H1 (cell line): ENCODE results near the gene ZFAND3. TPM values are rescaled to one million over a fixed set of nuclear protein-coding genes. Genes with fewer than 3 reads are reported as not detected.

Experiments
- FOSL1 ChIP-seq: IDR thresholded peaks from 2 replicates; pipeline ENCODE4 v1.6.1; 2011; ENCODE audit warnings: mild to moderate bottlenecking, low read depth, low read length, moderate library complexity; ENCODE audit not compliant: insufficient read depth
- TAF1 ChIP-seq: IDR thresholded peaks from 2 replicates; pipeline ENCODE4 v1.6.1; 2011; ENCODE audit warnings: mild to moderate bottlenecking, low read depth, low read length
- USF2 ChIP-seq: IDR thresholded peaks from 2 replicates; pipeline ENCODE4 v1.6.1; 2011; ENCODE audit warnings: low read length, improper control_type of control experiment
- YY1 ChIP-seq: IDR thresholded peaks from 2 replicates; pipeline ENCODE4 v1.6.1; 2011; ENCODE audit warnings: low read depth, mild to moderate bottlenecking, low read length
- polyA plus RNA-seq, 7 experiments: library from polyadenylated mRNA; depleted of rRNA in 3 of 7; stranded (reverse) in 5 of 7; unstranded in 2 of 7; fragments of >200 nt in 5 of 7; fragments of 200-250 nt in 2 of 7; gene quantifications; 1 replicate in 5 of 7; 2 replicates in 1 of 7; 4 replicates in 1 of 7; pipeline versions ENCODE4 v1.2.1 to v1.2.3, GENCODE V29; 2011 to 2013; ENCODE audit warnings: missing spikeins in 2 of 7, mixed read lengths in 2 of 7
- total RNA-seq: library from RNA; stranded (reverse); fragmentation: NEBNext Ultra II Directional; extraction: Animal tissue kit (Norgen Biotek cat#: 25700); gene quantifications from 2 replicates; pipeline ENCODE4 v1.2.1, GENCODE V29; 2021
- TF ChIP-seq, protein P1 (sequence below): IDR thresholded peaks from 2 replicates; pipeline ENCODE4 v1.6.1; 2011; ENCODE audit warnings: low read depth, mild to moderate bottlenecking, low read length; ENCODE audit not compliant: insufficient read depth

The ZFAND3 gene
- total and polyA plus RNA-seq, 2 of the 8 experiments (the other 6 are each of a cell fraction or from before 2014, with no cell fraction given) = 13.0 to 51.3 TPM

DNA sequence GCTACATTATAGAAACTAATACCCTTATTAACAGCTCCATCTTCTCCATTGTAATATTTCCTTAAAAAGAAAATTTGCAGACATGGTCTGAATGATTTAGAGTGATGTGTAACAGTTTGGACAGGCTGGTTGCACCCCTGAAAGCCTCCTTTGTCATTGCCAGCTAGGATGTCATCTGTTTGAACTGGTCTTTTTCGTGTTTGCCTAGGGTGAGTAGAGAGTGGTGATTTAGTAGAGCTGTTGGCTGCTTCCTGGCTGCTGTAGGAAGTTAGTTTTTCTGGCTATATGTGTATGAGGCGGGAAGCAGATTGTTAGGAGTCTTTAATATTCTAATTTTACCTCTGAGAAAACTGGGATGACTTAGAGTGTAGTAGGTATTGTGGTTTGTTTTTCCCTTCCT lies 101.1 kb downstream of the ZFAND3 start (continued):
- TF ChIP-seq, protein P1, sequence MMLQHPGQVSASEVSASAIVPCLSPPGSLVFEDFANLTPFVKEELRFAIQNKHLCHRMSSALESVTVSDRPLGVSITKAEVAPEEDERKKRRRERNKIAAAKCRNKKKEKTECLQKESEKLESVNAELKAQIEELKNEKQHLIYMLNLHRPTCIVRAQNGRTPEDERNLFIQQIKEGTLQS = no peak
- TF ChIP-seq YY1 = no peak
- no peak for TF ChIP-seq FOSL1
- no peak for TF ChIP-seq TAF1
- no peak for TF ChIP-seq USF2
